ENCODE results near the gene PCNX1. TPM values are rescaled to one million over a fixed set of nuclear protein-coding genes. Genes with fewer than 3 reads are reported as not detected.

Gene PCNX1
- total RNA-seq, 4 donors from 2014 or later: 41.8 to 83.1 (median 50.5) TPM

DNA sequence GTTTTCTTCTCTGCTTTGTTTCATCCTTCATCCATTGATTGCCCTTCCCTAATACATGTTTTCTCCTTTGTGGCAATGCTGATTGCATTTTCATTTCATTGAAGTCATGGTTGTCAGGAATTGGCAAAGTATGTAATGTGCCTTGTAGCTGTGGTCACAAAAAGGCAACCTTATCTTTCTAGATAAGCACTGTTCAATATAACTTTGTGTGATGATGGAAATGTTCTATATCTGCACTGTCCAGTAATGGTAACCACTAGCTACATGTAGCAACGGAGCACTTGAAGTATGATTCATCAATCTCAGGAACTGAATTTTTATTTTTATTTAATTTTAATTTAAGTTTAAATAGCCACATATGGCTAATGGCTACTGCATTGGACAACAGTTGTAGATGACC lies 79.8 kb downstream of the PCNX1 start:
- TF ChIP-seq, protein P1, sequence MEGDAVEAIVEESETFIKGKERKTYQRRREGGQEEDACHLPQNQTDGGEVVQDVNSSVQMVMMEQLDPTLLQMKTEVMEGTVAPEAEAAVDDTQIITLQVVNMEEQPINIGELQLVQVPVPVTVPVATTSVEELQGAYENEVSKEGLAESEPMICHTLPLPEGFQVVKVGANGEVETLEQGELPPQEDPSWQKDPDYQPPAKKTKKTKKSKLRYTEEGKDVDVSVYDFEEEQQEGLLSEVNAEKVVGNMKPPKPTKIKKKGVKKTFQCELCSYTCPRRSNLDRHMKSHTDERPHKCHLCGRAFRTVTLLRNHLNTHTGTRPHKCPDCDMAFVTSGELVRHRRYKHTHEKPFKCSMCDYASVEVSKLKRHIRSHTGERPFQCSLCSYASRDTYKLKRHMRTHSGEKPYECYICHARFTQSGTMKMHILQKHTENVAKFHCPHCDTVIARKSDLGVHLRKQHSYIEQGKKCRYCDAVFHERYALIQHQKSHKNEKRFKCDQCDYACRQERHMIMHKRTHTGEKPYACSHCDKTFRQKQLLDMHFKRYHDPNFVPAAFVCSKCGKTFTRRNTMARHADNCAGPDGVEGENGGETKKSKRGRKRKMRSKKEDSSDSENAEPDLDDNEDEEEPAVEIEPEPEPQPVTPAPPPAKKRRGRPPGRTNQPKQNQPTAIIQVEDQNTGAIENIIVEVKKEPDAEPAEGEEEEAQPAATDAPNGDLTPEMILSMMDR (IDR thresholded peaks at IDR 0.05): no peak
- TF ChIP-seq POLR2A (IDR thresholded peaks at IDR 0.05) (no peak), EP300 (IDR thresholded peaks at IDR 0.05) (no peak)
- H3K27ac ChIP-seq: no peak overlapping the region
- no peaks in the 10 kb centered on the region for H3K9me3 ChIP-seq
- 86 to 91% methylated on average over 1 of the region's 1 CpG for WGBS, 2 donors
- H3K4me1 ChIP-seq: peaks cover 0 to 7% (median 0%) of the 10 kb centered on the region in 4 donors
- no peak overlapping the region for H3K4me3 ChIP-seq
- no peaks in the 10 kb centered on the region for H3K36me3 ChIP-seq
- H3K27me3 ChIP-seq: no peaks in the 10 kb centered on the region
- no peak for DNase-seq (ENCODE audit: low spot score in 2 of 2)

GRCh38 chr14:70988452-70988851 lies 81.2 kb downstream of the PCNX1 start:
- no peak overlapping the region for H3K4me3 ChIP-seq
- H3K27me3 ChIP-seq: no peaks in the 10 kb centered on the region
- DNase-seq (ENCODE audit: low spot score in 2 of 2): no peak
- WGBS, 2 donors: 85 to 92% methylated on average over 10 of the region's 10 CpGs
- H3K9me3 ChIP-seq: no peaks in the 10 kb centered on the region
- no peak overlapping the region for H3K27ac ChIP-seq
- H3K36me3 ChIP-seq: no peaks in the 10 kb centered on the region
- H3K4me1 ChIP-seq: no peaks in the 10 kb centered on the region
- TF ChIP-seq EP300 (IDR thresholded peaks at IDR 0.05): no peak
- TF ChIP-seq, protein P1 (IDR thresholded peaks at IDR 0.05): no peak
- TF ChIP-seq POLR2A (IDR thresholded peaks at IDR 0.05): no peak

DNA sequence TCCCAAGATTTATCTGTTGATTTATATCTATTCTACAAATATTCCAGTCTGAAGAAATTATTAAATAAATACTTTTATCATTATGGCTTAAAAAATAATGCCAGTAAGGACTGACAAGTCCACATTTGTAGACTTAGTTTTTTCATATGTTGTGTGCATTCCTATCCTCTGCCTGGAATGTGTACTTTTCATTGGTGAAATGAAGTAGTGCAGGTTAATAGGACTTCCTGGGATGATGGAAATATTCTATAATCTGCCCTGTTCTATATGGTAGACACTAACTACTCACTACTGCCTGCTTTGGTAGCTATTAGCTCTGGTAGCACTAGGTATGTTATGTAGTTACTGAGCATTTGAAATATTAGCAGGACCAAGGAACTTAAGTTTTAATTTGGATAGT lies 86.7 kb downstream of the PCNX1 start:
- Histone ChIP-seq H3K9me3 (no peaks in the 10 kb centered on the region), H3K27ac (no peak overlapping the region), H3K36me3 (peaks cover 0 to 8% (median 0%) of the 10 kb centered on the region in 3 donors), H3K4me1 (no peaks in the 10 kb centered on the region), H3K4me3 (no peak overlapping the region), H3K27me3 (no peaks in the 10 kb centered on the region)
- DNase-seq (ENCODE audit: low spot score in 2 of 2): no peak
- TF ChIP-seq, protein P1 (IDR thresholded peaks at IDR 0.05): no peak
- TF ChIP-seq POLR2A (IDR thresholded peaks at IDR 0.05) (no peak), EP300 (IDR thresholded peaks at IDR 0.05) (no peak)

GRCh38 chr14:70995211-70995610 lies 88.0 kb downstream of the PCNX1 start:
- H3K27ac ChIP-seq: no peak overlapping the region
- WGBS, 2 donors: 94 to 96% methylated on average over 1 of the region's 1 CpG
- TF ChIP-seq EP300 (IDR thresholded peaks at IDR 0.05): no peak
- TF ChIP-seq, protein P1 (IDR thresholded peaks at IDR 0.05): no peak
- no peak for TF ChIP-seq POLR2A (IDR thresholded peaks at IDR 0.05)

DNA sequence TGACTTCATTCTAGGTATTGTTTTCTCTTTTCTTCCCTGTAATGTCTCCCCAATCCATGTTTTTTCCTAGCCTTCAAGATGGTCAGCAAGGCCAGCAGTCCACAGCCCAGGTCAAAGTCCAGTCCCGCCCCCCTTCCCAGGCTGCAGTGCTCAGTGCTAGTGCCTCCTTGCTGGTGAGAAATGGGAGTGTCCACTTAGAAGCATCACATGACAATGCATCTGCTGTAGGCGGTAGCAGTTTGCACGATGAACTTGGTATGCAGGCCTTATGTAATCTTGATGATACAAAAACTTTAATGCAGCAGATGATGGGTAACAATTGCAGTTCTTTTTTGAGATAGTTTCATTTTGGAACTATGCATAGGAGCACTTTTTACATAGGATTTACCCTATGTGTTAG lies 88.4 kb downstream of the PCNX1 start:
- no peaks in the 10 kb centered on the region for H3K4me1 ChIP-seq
- H3K36me3 ChIP-seq: peaks cover 0 to 8% (median 0%) of the 10 kb centered on the region in 3 donors
- no peaks in the 10 kb centered on the region for H3K9me3 ChIP-seq
- H3K4me3 ChIP-seq: no peak overlapping the region
- whole genome bisulfite sequencing, 2 donors: 73 to 77% methylated on average over 3 of the region's 3 CpGs
- H3K27ac ChIP-seq: no peak overlapping the region
- no peak for TF ChIP-seq POLR2A (IDR thresholded peaks at IDR 0.05)
- TF ChIP-seq, protein P1 (IDR thresholded peaks at IDR 0.05): no peak
- DNase-seq (ENCODE audit: low spot score in 2 of 2): no peak
- H3K27me3 ChIP-seq: no peaks in the 10 kb centered on the region

More at GRCh38 chr14:70995211-70995610, 88.0 kb downstream of the PCNX1 start:
- Histone ChIP-seq H3K4me1 (no peaks in the 10 kb centered on the region), H3K36me3 (peaks cover 0 to 8% (median 0%) of the 10 kb centered on the region in 3 donors), H3K9me3 (no peaks in the 10 kb centered on the region), H3K27me3 (no peaks in the 10 kb centered on the region), H3K4me3 (no peak overlapping the region)
- DNase-seq (ENCODE audit: low spot score in 2 of 2): no peak

Measured in tibial nerve (tissue), 4 donors.